Measurements from ENCODE around the gene PTPRN.
"Not testable (repeated sequence)": the region's sequence is repeated elsewhere in the genome, so short reads cannot be mapped to it uniquely, and the experiment has no call there.

PTPRN gene

GRCh38 chr2:219289195-219289536, 20.0 kb downstream of the PTPRN start:
- in situ Hi-C loops (cut with MboI; ENCODE audit: low sequenced_read_pairs): no loop called here

- in situ Hi-C loops (cut with MboI; ENCODE audit: low sequenced_read_pairs): no loop called here
These were observed 21.5 kb downstream of the PTPRN start for GRCh38 chr2:219287580-219288265.

GRCh38 chr2:219287116-219287440, 22.1 kb downstream of the PTPRN start:
- in situ Hi-C loops (cut with MboI; ENCODE audit: low sequenced_read_pairs): not testable (repeated sequence)

GRCh38 chr2:219286436-219287115, 22.6 kb downstream of the PTPRN start:
- in situ Hi-C loops (cut with MboI; ENCODE audit: low sequenced_read_pairs): no loop called here

GRCh38 chr2:219285894-219286425, 23.2 kb downstream of the PTPRN start:
- in situ Hi-C loops (cut with MboI; ENCODE audit: low sequenced_read_pairs): no loop called here

GRCh38 chr2:219285373-219285735, 23.8 kb downstream of the PTPRN start:
- in situ Hi-C loops (cut with MboI; ENCODE audit: low sequenced_read_pairs): no loop called here

GRCh38 chr2:219284501-219285372, 24.5 kb downstream of the PTPRN start:
- in situ Hi-C loops (cut with MboI; ENCODE audit: low sequenced_read_pairs): no loop called here

GRCh38 chr2:219282943-219283581, 26.1 kb downstream of the PTPRN start:
- in situ Hi-C loops (cut with MboI; ENCODE audit: low sequenced_read_pairs): no loop called here

- in situ Hi-C loops (cut with MboI; ENCODE audit: low sequenced_read_pairs): no loop called here
These were observed 26.8 kb downstream of the PTPRN start for GRCh38 chr2:219282375-219282774.

- in situ Hi-C loops (cut with MboI; ENCODE audit: low sequenced_read_pairs): no loop called here
These were observed 27.6 kb downstream of the PTPRN start for GRCh38 chr2:219281588-219281987.

GRCh38 chr2:219280651-219281050, 28.6 kb downstream of the PTPRN start:
- in situ Hi-C loops (cut with MboI; ENCODE audit: low sequenced_read_pairs): no loop called here

GRCh38 chr2:219279916-219280516, 29.2 kb downstream of the PTPRN start:
- in situ Hi-C loops (cut with MboI; ENCODE audit: low sequenced_read_pairs): no loop called here

GRCh38 chr2:219279151-219279915, 29.9 kb downstream of the PTPRN start, which contains the start of gene DNAJB2:
Gene DNAJB2, plus strand, starts transcription at chr2:219279366. Its CDS starts 468 bp downstream, at chr2:219279834.
- in situ Hi-C loops (cut with MboI; ENCODE audit: low sequenced_read_pairs): no loop called here

GRCh38 chr2:219278655-219279150, 30.5 kb downstream of the PTPRN start:
- in situ Hi-C loops (cut with MboI; ENCODE audit: low sequenced_read_pairs): no loop called here

GRCh38 chr2:219277703-219278654, 31.2 kb downstream of the PTPRN start:
- in situ Hi-C loops (cut with MboI; ENCODE audit: low sequenced_read_pairs): no loop called here

- in situ Hi-C loops (cut with MboI; ENCODE audit: low sequenced_read_pairs): no loop called here
These were observed 34.8 kb downstream of the PTPRN start for GRCh38 chr2:219274361-219274921.

GRCh38 chr2:219273937-219274336, 35.3 kb downstream of the PTPRN start:
- in situ Hi-C loops (cut with MboI; ENCODE audit: low sequenced_read_pairs): no loop called here

- in situ Hi-C loops (cut with MboI; ENCODE audit: low sequenced_read_pairs): no loop called here
These were observed 36.2 kb downstream of the PTPRN start for GRCh38 chr2:219272995-219273394.

Data from HL-60/S4 treated with phorbol 12-myristate 13-acetate at 8.2 ng/mL for 4 days and 3 days (cell line).